GM21786 (cell line): ENCODE data around the gene PTCH1.

Experiments used
- ATAC-seq: cut with Tn5 transposase; IDR thresholded peaks from one replicate; pipeline ENCODE4 v1.9.1; 2021; ENCODE audit not compliant: unreplicated experiment

The PTCH1 gene

GRCh38 chr9:95444160-95444559, 72.6 kb downstream of the PTCH1 start:
- ATAC-seq, result no peak

- ATAC-seq, result no peak
Measured at GRCh38 chr9:95443301-95443700, 73.5 kb downstream of the PTCH1 start.

GRCh38 chr9:95441081-95441480, 75.7 kb downstream of the PTCH1 start:
- ATAC-seq, result no peak

GRCh38 chr9:95440447-95440846, 76.3 kb downstream of the PTCH1 start:
- no peak for ATAC-seq

- no peak for ATAC-seq
Measured at GRCh38 chr9:95438561-95439357, 78.0 kb downstream of the PTCH1 start.

- no peak for ATAC-seq
Measured at GRCh38 chr9:95437559-95437958, 79.2 kb downstream of the PTCH1 start.

- no peak for ATAC-seq
Measured at GRCh38 chr9:95436416-95436815, 80.4 kb downstream of the PTCH1 start.

- no peak for ATAC-seq
Measured at GRCh38 chr9:95435074-95435728, 81.6 kb downstream of the PTCH1 start.

GRCh38 chr9:95434116-95435073, 82.4 kb downstream of the PTCH1 start:
- ATAC-seq, result no peak

- ATAC-seq, result no peak
Measured at GRCh38 chr9:95433096-95433819, 83.5 kb downstream of the PTCH1 start.

GRCh38 chr9:95431286-95431685, 85.5 kb downstream of the PTCH1 start:
- ATAC-seq, result no peak

- no peak for ATAC-seq
Measured at GRCh38 chr9:95429948-95430620, 86.7 kb downstream of the PTCH1 start.

- no peak for ATAC-seq
Measured at GRCh38 chr9:95429096-95429495, 87.7 kb downstream of the PTCH1 start.

GRCh38 chr9:95425910-95426551, 90.7 kb downstream of the PTCH1 start:
- ATAC-seq, result no peak

GRCh38 chr9:95422650-95423049, 94.1 kb downstream of the PTCH1 start:
- ATAC-seq, result no peak

- no peak for ATAC-seq
Measured at GRCh38 chr9:95420518-95420917, 96.3 kb downstream of the PTCH1 start.

- ATAC-seq, result no peak
Measured at GRCh38 chr9:95419444-95419843, 97.3 kb downstream of the PTCH1 start.

- ATAC-seq, result no peak
Measured at GRCh38 chr9:95415158-95415557, 101.6 kb downstream of the PTCH1 start.

- ATAC-seq, result no peak
Measured at GRCh38 chr9:95413793-95414192, 103.0 kb downstream of the PTCH1 start.
